SU-DHL-6 (cell line): ENCODE measurements around the gene ZNF575.

Experiments
- EZH2phosphoT487 ChIP-seq: fragments of 200-600 bp; sonication (generic), shearing (Covaris generic); conservative IDR thresholded peaks from 2 replicates; pipeline ENCODE4 v1.6.1; 2018; ENCODE audit warnings: mild to moderate bottlenecking, antibody characterized with exemption, low read length, moderate library complexity, mixed read lengths
- TF ChIP-seq, protein P1 (sequence below): fragments of 200-600 bp; sonication (generic); IDR thresholded peaks from one replicate; pipeline ENCODE4 v1.5.1; 2017; ENCODE audit warnings: antibody characterized with exemption, mild to moderate bottlenecking, low read length, moderate library complexity; ENCODE audit not compliant: insufficient read depth, poor library complexity, severe bottlenecking

GRCh38 chr19:43563816-43564457 is 30.9 kb downstream of the ZNF575 start:
- TF ChIP-seq, protein P1, sequence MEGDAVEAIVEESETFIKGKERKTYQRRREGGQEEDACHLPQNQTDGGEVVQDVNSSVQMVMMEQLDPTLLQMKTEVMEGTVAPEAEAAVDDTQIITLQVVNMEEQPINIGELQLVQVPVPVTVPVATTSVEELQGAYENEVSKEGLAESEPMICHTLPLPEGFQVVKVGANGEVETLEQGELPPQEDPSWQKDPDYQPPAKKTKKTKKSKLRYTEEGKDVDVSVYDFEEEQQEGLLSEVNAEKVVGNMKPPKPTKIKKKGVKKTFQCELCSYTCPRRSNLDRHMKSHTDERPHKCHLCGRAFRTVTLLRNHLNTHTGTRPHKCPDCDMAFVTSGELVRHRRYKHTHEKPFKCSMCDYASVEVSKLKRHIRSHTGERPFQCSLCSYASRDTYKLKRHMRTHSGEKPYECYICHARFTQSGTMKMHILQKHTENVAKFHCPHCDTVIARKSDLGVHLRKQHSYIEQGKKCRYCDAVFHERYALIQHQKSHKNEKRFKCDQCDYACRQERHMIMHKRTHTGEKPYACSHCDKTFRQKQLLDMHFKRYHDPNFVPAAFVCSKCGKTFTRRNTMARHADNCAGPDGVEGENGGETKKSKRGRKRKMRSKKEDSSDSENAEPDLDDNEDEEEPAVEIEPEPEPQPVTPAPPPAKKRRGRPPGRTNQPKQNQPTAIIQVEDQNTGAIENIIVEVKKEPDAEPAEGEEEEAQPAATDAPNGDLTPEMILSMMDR = no peak
- TF ChIP-seq EZH2phosphoT487 = no peak
